B cell (primary cell): Measurements from ENCODE around the gene CCDC180. TPM values are rescaled to one million over a fixed set of nuclear protein-coding genes. Genes with fewer than 3 reads are reported as not detected.

ENCODE experiments used
- ATAC-seq: fragments of 200-7000 bp; cut with Tn5 transposase; one replicate; pipeline ENCODE4 v1.10.0; 2021; ENCODE audit warnings: low read depth, mild to moderate bottlenecking, moderate number of reproducible peaks, moderate library complexity
- CTCF ChIA-PET: fragments of 350-600 bp; sonication (Branson Sonifier 250); formaldehyde crosslinking; loops from one replicate; lab custom pipeline; 2021; ENCODE audit warnings: antibody characterized with exemption, inconsistent platforms; lab: Charles Lee
- POLR2A ChIA-PET: fragments of 350-600 bp; sonication (Branson Sonifier 250); formaldehyde crosslinking; loops from one replicate; lab custom pipeline; 2021; ENCODE audit warnings: antibody characterized with exemption; lab: Charles Lee
- DNase-seq: peaks from one replicate; pipeline ENCODE4 v3.0.0; 2013
- H2AFZ ChIP-seq: 2 replicates; pipeline ENCODE4 v1.6.1; 2012; ENCODE audit warnings: mild to moderate bottlenecking, low read depth, low read length; ENCODE audit not compliant: insufficient read depth, poor library complexity, severe bottlenecking
- H3K27ac ChIP-seq, 2 donors: 1 replicate in 1 of 2; 2 replicates in 1 of 2; pipeline ENCODE4 v1.5.1; 2012 to 2013; ENCODE audit warnings: low read length in 2 of 2, mild to moderate bottlenecking in 2 of 2, moderate library complexity in 1 of 2
- H3K27me3 ChIP-seq, 4 experiments: fragments of 200-600 bp in 1 of 4; sonication (generic) in 1 of 4; replicated peaks in 1 of 4; 1 replicate in 2 of 4; 2 replicates in 2 of 4; pipeline versions ENCODE4 v1.6.1 to v1.7.0; 2013 to 2016; ENCODE audit warnings: low read length in 3 of 4, mild to moderate bottlenecking in 2 of 4, mixed read lengths in 1 of 4, moderate library complexity in 1 of 4; ENCODE audit not compliant: insufficient read depth in 4 of 4, control insufficient read depth in 3 of 4; ENCODE audit errors: control extremely low read depth in 1 of 4
- H3K36me3 ChIP-seq, 2 experiments: replicated peaks in 1 of 2; 1 replicate in 1 of 2; 2 replicates in 1 of 2; pipeline versions ENCODE4 v1.6.1 to v1.7.1; 2013; ENCODE audit warnings: low read length in 1 of 2; ENCODE audit not compliant: insufficient read depth in 2 of 2, control insufficient read depth in 1 of 2; ENCODE audit errors: control extremely low read depth in 1 of 2, extremely low read depth in 1 of 2
- H3K4me1 ChIP-seq, 2 donors: fragments of 200-600 bp in 1 of 2; sonication (generic) in 1 of 2; 1 replicate in 1 of 2; 2 replicates in 1 of 2; pipeline versions ENCODE4 v1.5.1 to v1.6.1; 2013 to 2017; ENCODE audit warnings: low read length in 2 of 2; ENCODE audit not compliant: control insufficient read depth in 2 of 2, insufficient read depth in 2 of 2
- H3K4me2 ChIP-seq: replicated peaks from 2 replicates; pipeline ENCODE3; 2012; ENCODE audit warnings: mild to moderate bottlenecking, low read depth, low read length; ENCODE audit not compliant: poor library complexity, severe bottlenecking
- H3K4me3 ChIP-seq, 5 experiments: fragments of 200-600 bp in 1 of 5; sonication (generic) in 1 of 5; 1 replicate in 3 of 5; 2 replicates in 2 of 5; pipeline versions ENCODE4 v1.5.1 to v1.7.0; 2011 to 2016; ENCODE audit warnings: low read length in 4 of 5, mild to moderate bottlenecking in 4 of 5, low read depth in 2 of 5, control low read depth in 1 of 5, moderate library complexity in 1 of 5; ENCODE audit not compliant: insufficient read depth in 1 of 5; ENCODE audit errors: control extremely low read depth in 1 of 5, extremely low read depth in 1 of 5
- H3K79me2 ChIP-seq: fragments of 200-600 bp; sonication (generic); one replicate; pipeline ENCODE4 v1.6.0; 2016; ENCODE audit warnings: low read length; ENCODE audit not compliant: control insufficient read depth, insufficient read depth
- H3K9ac ChIP-seq: fragments of 200-600 bp; sonication (generic); 2 replicates; pipeline ENCODE4 v1.6.1; 2017; ENCODE audit warnings: mild to moderate bottlenecking, low read length, moderate library complexity
- H3K9me3 ChIP-seq, 3 donors: one replicate each; pipeline versions ENCODE4 v1.6.1 to v1.7.1; 2013; ENCODE audit warnings: low read length in 2 of 3; ENCODE audit not compliant: control insufficient read depth in 2 of 3, insufficient read depth in 1 of 3; ENCODE audit errors: control extremely low read depth in 1 of 3
- H4K20me1 ChIP-seq: 2 replicates; pipeline ENCODE4 v1.6.0; 2012; ENCODE audit warnings: mild to moderate bottlenecking, low read length; ENCODE audit not compliant: insufficient read depth, control insufficient read depth, poor library complexity, severe bottlenecking
- H3K27ac Mint-ChIP-seq: one replicate; pipeline ENCODE4 v1.8.0; 2021; ENCODE audit warnings: mixed read lengths
- H3K27me3 Mint-ChIP-seq: one replicate; pipeline ENCODE4 v1.8.0; 2021; ENCODE audit warnings: mixed read lengths
- H3K4me1 Mint-ChIP-seq: one replicate; pipeline ENCODE4 v1.8.0; 2021; ENCODE audit warnings: mixed read lengths
- H3K4me3 Mint-ChIP-seq: one replicate; pipeline ENCODE4 v1.8.0; 2021; ENCODE audit warnings: mixed read lengths
- H3K9me3 Mint-ChIP-seq: one replicate; pipeline ENCODE4 v1.8.0; 2022; ENCODE audit warnings: mixed read lengths; ENCODE audit not compliant: insufficient read depth
- CTCF ChIP-seq: fragments of 200-600 bp; IDR thresholded peaks from one replicate; pipeline ENCODE4 v1.8.0; 2022; ENCODE audit warnings: antibody characterized with exemption, mild to moderate bottlenecking
- EZH2 ChIP-seq: IDR thresholded peaks from 2 replicates; pipeline ENCODE4 v1.6.1; 2012; ENCODE audit warnings: borderline replicate concordance, low read depth, mild to moderate bottlenecking, moderate library complexity, low read length; ENCODE audit not compliant: insufficient read depth, poor library complexity, severe bottlenecking
- WGBS: methylation state at CpG from one replicate; pipeline ENCODE4 v1.1.5; 2013; ENCODE audit warnings: missing lambda C conversion rate; ENCODE audit not compliant: insufficient coverage; 5-methylcytosine and 5-hydroxymethylcytosine counted together
- intact Hi-C: fragments of 100-400 bp; cut with micrococcal nuclease; formaldehyde crosslinking; loops from one replicate; pipeline ENCODE4 v1.10.0; 2022
- polyA plus RNA-seq: library from polyadenylated mRNA; depleted of rRNA; stranded (reverse); fragments of >200 nt; gene quantifications from 2 replicates; pipeline ENCODE4 v1.2.3, GENCODE V29; 2012
- total RNA-seq, 2 donors: library from RNA; stranded (reverse); fragments of 120-200 nt in 1 of 2; gene quantifications; 1 replicate in 1 of 2; 2 replicates in 1 of 2; pipeline versions ENCODE4 v1.2.3 to v1.2.4, GENCODE V29; 2013 to 2022

Gene CCDC180
- total and polyA plus RNA-seq, 2 donors (not counting 1 experiment from before 2014, with no cell fraction given), result 4.4 to 7.1 TPM

GRCh38 chr9:97314503-97314902, 7.0 kb downstream of the CCDC180 start:
- ChIA-PET CTCF (no interaction called here), POLR2A (no interaction called here)
- H4K20me1 ChIP-seq, result no peaks in the 10 kb centered on the region
- H3K27ac ChIP-seq, result no peak overlapping the region
- DNase-seq (no peak), ATAC-seq (no peak)
- no peak overlapping the region for H3K9ac ChIP-seq
- WGBS, result 98% methylated on average over 9 of the region's 12 CpGs
- Mint-ChIP-seq H3K4me1 (no peaks in the 10 kb centered on the region), H3K4me3 (no peak overlapping the region), H3K27me3 (no peaks in the 10 kb centered on the region), H3K9me3 (no peaks in the 10 kb centered on the region), H3K27ac (no peak overlapping the region)
- H3K4me3 ChIP-seq, result no peak overlapping the region
- H3K36me3 ChIP-seq, result peaks cover 0 to 22% of the 10 kb centered on the region in 2 experiments
- no peaks in the 10 kb centered on the region for H3K27me3 ChIP-seq
- no peak overlapping the region for H3K4me2 ChIP-seq
- TF ChIP-seq EZH2 (no peak), CTCF (no peak)
- no peaks in the 10 kb centered on the region for H3K79me2 ChIP-seq
- no peaks in the 10 kb centered on the region for H3K9me3 ChIP-seq
- no peak overlapping the region for H2AFZ ChIP-seq
- H3K4me1 ChIP-seq, result no peaks in the 10 kb centered on the region
- intact Hi-C loops, result no loop called here

GRCh38 chr9:97315550-97315949, 8.1 kb downstream of the CCDC180 start:
- peaks cover 0 to 16% of the 10 kb centered on the region in 2 experiments for H3K36me3 ChIP-seq
- CTCF ChIA-PET, result no interaction called here

More at GRCh38 chr9:97315550-97315949, 8.1 kb downstream of the CCDC180 start:
- no peak overlapping the region for H3K4me3 Mint-ChIP-seq
- no peak for TF ChIP-seq EZH2
- TF ChIP-seq CTCF, result no peak
- DNase-seq (no peak), ATAC-seq (no peak)
- Histone ChIP-seq H3K4me1 (no peaks in the 10 kb centered on the region), H3K79me2 (no peaks in the 10 kb centered on the region), H3K4me2 (no peak overlapping the region), H3K9ac (no peak overlapping the region), H3K27ac (no peak overlapping the region), H4K20me1 (no peaks in the 10 kb centered on the region), H3K4me3 (no peak overlapping the region), H2AFZ (no peak overlapping the region), H3K9me3 (no peaks in the 10 kb centered on the region), H3K27me3 (no peaks in the 10 kb centered on the region)
- H3K27ac Mint-ChIP-seq, result no peak overlapping the region
- 100% methylated on average over 1 of the region's 4 CpGs for WGBS
- H3K9me3 Mint-ChIP-seq, result no peaks in the 10 kb centered on the region
- POLR2A ChIA-PET, result no interaction called here
- intact Hi-C loops, result no loop called here
- H3K27me3 Mint-ChIP-seq, result no peaks in the 10 kb centered on the region
- no peaks in the 10 kb centered on the region for H3K4me1 Mint-ChIP-seq
